AG10803 (cell line): ENCODE measurements around the gene NT5C2.

ENCODE experiments used
- DNase-seq: peaks from one replicate; pipeline ENCODE4 v3.0.0; 2010; ENCODE audit warnings: low read depth
- H3K4me3 ChIP-seq: 2 replicates; pipeline ENCODE4 v1.5.1; 2011; ENCODE audit warnings: mild to moderate bottlenecking, low read length, control low read depth
- CTCF ChIP-seq: conservative IDR thresholded peaks from 2 replicates; pipeline ENCODE4 v1.5.1; 2011; ENCODE audit warnings: mild to moderate bottlenecking, low read length, control low read depth, inconsistent platforms

NT5C2 gene

DNA sequence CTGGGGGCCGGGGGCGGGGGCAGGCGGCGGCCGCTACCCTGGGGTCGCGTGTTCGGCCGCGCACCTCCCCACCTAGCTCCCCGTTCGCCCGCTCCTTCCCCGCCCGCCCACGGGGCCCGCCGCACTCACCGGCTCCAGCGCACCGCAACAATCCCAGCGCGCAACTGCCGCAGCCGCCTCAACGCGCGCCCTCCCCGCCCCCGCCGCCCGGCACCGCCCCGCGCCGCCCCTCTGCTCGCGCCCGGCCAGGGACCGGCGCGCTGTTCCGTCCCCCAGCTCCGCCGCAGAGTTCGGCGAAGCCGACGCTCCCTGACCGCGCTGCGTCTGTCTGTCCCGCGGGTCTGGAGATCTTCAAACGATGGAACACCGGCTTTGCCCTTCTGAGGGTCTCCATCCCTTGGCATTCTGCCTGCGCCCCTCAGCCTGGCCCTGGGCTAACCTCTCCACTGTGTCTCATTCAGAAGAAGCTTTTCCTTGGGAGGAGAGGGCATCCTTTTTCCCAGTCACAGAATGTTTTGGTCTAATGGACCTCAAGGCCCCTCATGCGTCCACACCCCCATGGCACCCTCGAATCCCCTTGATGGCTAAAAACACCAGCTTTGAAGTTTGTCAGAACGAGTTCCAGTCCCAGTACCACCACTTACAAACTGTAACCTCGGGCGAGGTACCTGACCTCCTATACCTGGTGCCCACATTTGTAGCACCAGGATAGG is at the start of gene NT5C2:
Gene NT5C2, minus strand, starts transcription at position 166 of the 713 bp plus-strand sequence. CDS start 18,314 bp downstream, outside the sequence.
- peak; percentile 76 for DNase-seq
- TF ChIP-seq CTCF, result no peak
- H3K4me3 ChIP-seq, result peak within 1 kb of the TSS; percentile 84

DNA sequence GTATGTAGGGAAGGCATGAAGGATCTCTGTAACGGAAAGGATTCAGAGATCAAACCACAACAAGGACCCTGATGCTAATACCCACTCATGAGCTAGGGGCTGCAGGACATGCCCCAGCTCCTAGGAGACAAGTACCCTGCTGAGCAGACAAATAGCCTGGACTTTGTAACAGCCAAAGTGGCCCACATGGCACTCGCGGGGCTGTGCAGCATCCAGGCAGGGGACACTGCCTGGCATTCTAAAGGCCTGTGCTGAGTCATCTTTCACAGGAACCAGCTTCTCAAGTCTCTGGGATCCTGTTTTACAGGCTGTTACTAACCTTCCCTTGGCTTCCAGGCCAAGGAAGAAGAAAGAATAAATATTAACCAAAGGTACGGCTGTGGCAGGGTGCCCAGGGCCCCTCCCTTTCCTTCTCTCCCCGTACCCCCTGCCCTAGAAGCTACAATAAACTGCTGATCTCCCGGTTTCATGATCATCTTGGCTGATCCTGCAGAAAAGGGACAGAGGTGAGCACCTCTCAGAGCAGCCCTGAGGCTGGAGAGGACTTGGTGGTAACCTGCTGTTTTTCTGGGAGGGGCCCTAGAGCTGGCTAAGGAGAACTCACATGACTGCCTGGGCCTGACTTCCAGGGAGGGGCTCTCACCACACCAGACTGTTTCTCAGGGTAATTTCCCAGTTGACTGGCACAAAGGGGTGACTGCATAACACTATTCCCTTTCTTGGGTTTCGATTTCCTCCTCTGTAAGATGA is 48.4 kb upstream of the NT5C2 start:
- H3K4me3 ChIP-seq, result no peak overlapping the region
- peak; percentile 43 for DNase-seq
- TF ChIP-seq CTCF, result no peak

GRCh38 chr10:103238506-103239252 is 45.6 kb upstream of the NT5C2 start:
- H3K4me3 ChIP-seq, result no peak overlapping the region
- DNase-seq, result peak; percentile 74
- TF ChIP-seq CTCF, result peak; percentile 76

DNA sequence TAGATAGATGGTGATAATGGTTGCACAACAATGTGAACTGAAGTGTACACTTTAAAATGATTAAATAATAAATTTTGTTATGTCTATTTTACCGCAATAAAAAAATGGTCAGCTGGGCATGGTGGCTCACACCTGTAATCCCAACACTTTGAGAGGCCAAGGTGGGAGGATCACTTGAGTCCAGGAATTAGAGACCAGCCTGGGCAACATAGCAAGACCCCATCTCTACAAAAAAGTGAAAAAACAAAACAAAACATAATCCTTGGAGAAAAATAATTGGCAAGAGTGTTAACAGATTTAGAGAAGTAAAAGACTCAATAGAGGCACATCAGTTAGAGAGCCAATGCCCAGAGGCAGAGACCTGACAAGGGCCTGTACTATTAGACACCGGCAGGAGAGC is 42.7 kb upstream of the NT5C2 start:
- H3K4me3 ChIP-seq, result no peak overlapping the region
- no peak for DNase-seq
- TF ChIP-seq CTCF, result no peak

GRCh38 chr10:103232772-103233488 is 39.9 kb upstream of the NT5C2 start:
- TF ChIP-seq CTCF, result no peak
- H3K4me3 ChIP-seq, result no peak overlapping the region
- DNase-seq, result peak; percentile 65

- no peak overlapping the region for H3K4me3 ChIP-seq
- TF ChIP-seq CTCF, result no peak
- no peak for DNase-seq
These were observed 39.1 kb upstream of the NT5C2 start for GRCh38 chr10:103232131-103232673.
